H9 (cell line): Measurements from ENCODE around the gene SLC34A3. TPM values are rescaled to one million over a fixed set of nuclear protein-coding genes. Genes with fewer than 3 reads are reported as not detected.

ENCODE experiments used
- DNase-seq: peaks from one replicate; pipeline ENCODE4 v3.0.0-alpha.2; 2017
- H2AFZ ChIP-seq: one replicate; pipeline ENCODE4 v1.6.1; 2013; ENCODE audit warnings: mild to moderate bottlenecking, low read length, control low read depth, moderate library complexity
- H2AK5ac ChIP-seq: 2 replicates; pipeline ENCODE4 v1.6.1; 2013; ENCODE audit warnings: low read length, control low read depth, mixed read lengths; ENCODE audit not compliant: insufficient read length
- H2BK120ac ChIP-seq: one replicate; pipeline ENCODE4 v1.6.1; 2013; ENCODE audit warnings: low read depth, mild to moderate bottlenecking, low read length, control low read depth, inconsistent platforms; ENCODE audit not compliant: poor library complexity, severe bottlenecking
- H2BK12ac ChIP-seq: 2 replicates; pipeline ENCODE4 v1.6.1; 2013; ENCODE audit warnings: low read length, control low read depth, mixed read lengths, low read depth; ENCODE audit not compliant: insufficient read length
- H2BK15ac ChIP-seq: 2 replicates; pipeline ENCODE4 v1.6.1; 2013; ENCODE audit warnings: low read depth, low read length, control low read depth
- H2BK20ac ChIP-seq: one replicate; pipeline ENCODE4 v1.6.1; 2013; ENCODE audit warnings: low read depth, mild to moderate bottlenecking, low read length, control low read depth, inconsistent platforms; ENCODE audit not compliant: poor library complexity, severe bottlenecking
- H2BK5ac ChIP-seq: 2 replicates; pipeline ENCODE4 v1.6.1; 2013; ENCODE audit warnings: low read length, control low read depth, mixed read lengths; ENCODE audit not compliant: insufficient read length
- H3K14ac ChIP-seq: 2 replicates; pipeline ENCODE4 v1.6.1; 2013; ENCODE audit warnings: low read length, control low read depth; ENCODE audit not compliant: insufficient read depth
- H3K18ac ChIP-seq: 2 replicates; pipeline ENCODE4 v1.6.1; 2013; ENCODE audit warnings: low read depth, mild to moderate bottlenecking, mixed read lengths, low read length, control low read depth; ENCODE audit not compliant: insufficient read length
- H3K23ac ChIP-seq: 2 replicates; pipeline ENCODE4 v1.6.1; 2013; ENCODE audit warnings: low read length, control low read depth, mixed read lengths, low read depth; ENCODE audit not compliant: insufficient read length
- H3K23me2 ChIP-seq: 2 replicates; pipeline ENCODE4 v1.6.1; 2013; ENCODE audit warnings: low read depth, mild to moderate bottlenecking, mixed read lengths, low read length, control low read depth; ENCODE audit not compliant: insufficient read length, poor library complexity, severe bottlenecking
- H3K27ac ChIP-seq: 2 replicates; pipeline ENCODE4 v1.5.1; 2013; ENCODE audit warnings: low read length, control low read depth, mixed read lengths, low read depth; ENCODE audit not compliant: insufficient read length
- H3K27me3 ChIP-seq: 2 replicates; pipeline ENCODE4 v1.6.1; 2013; ENCODE audit warnings: low read length, control low read depth, inconsistent platforms; ENCODE audit not compliant: insufficient read depth
- H3K4ac ChIP-seq: 2 replicates; pipeline ENCODE4 v1.6.1; 2013; ENCODE audit warnings: low read depth, mild to moderate bottlenecking, control low read depth, inconsistent platforms, low read length, moderate library complexity
- H3K4me1 ChIP-seq: 2 replicates; pipeline ENCODE4 v1.6.1; 2013; ENCODE audit warnings: low read length, control low read depth, inconsistent platforms; ENCODE audit not compliant: insufficient read depth
- H3K4me2 ChIP-seq: 2 replicates; pipeline ENCODE4 v1.6.1; 2013; ENCODE audit warnings: low read length, control low read depth, mixed read lengths; ENCODE audit not compliant: insufficient read length, insufficient read depth
- H3K56ac ChIP-seq: 2 replicates; pipeline ENCODE4 v1.6.1; 2013; ENCODE audit warnings: low read depth, mild to moderate bottlenecking, mixed read lengths, low read length, control low read depth; ENCODE audit not compliant: insufficient read length
- H3K79me1 ChIP-seq: 2 replicates; pipeline ENCODE4 v1.6.1; 2013; ENCODE audit warnings: low read depth, mild to moderate bottlenecking, moderate library complexity, low read length, control low read depth, inconsistent platforms; ENCODE audit not compliant: insufficient read depth, poor library complexity, severe bottlenecking
- H3K79me2 ChIP-seq: 2 replicates; pipeline ENCODE4 v1.6.1; 2013; ENCODE audit warnings: low read length, control low read depth, inconsistent platforms; ENCODE audit not compliant: insufficient read depth
- H3K9ac ChIP-seq: 2 replicates; pipeline ENCODE4 v1.6.1; 2013; ENCODE audit warnings: low read length, control low read depth, mixed read lengths; ENCODE audit not compliant: insufficient read length; ENCODE audit errors: extremely low read depth
- H3K9me3 ChIP-seq: one replicate; pipeline ENCODE4 v1.6.1; 2013; ENCODE audit warnings: low read depth, low read length, inconsistent platforms; ENCODE audit not compliant: control insufficient read depth
- H3T11ph ChIP-seq: one replicate; pipeline ENCODE4 v1.6.1; 2013; ENCODE audit warnings: mild to moderate bottlenecking, low read length, control low read depth, inconsistent platforms
- H4K20me1 ChIP-seq: one replicate; pipeline ENCODE4 v1.6.1; 2013; ENCODE audit not compliant: control insufficient read depth, insufficient read length, insufficient read depth
- H4K5ac ChIP-seq: 2 replicates; pipeline ENCODE4 v1.6.1; 2013; ENCODE audit warnings: low read depth, mild to moderate bottlenecking, mixed read lengths, low read length, control low read depth; ENCODE audit not compliant: insufficient read length
- H4K8ac ChIP-seq: replicated peaks from 2 replicates; pipeline ENCODE4 v1.6.1; 2013; ENCODE audit warnings: low read length, control low read depth, mixed read lengths, low read depth; ENCODE audit not compliant: insufficient read length
- H4K91ac ChIP-seq: 2 replicates; pipeline ENCODE4 v1.6.1; 2013; ENCODE audit warnings: low read depth, mild to moderate bottlenecking, moderate library complexity, mixed read lengths, low read length, control low read depth; ENCODE audit not compliant: insufficient read length
- H3K27ac Mint-ChIP-seq, 3 experiments: 2 replicates in 2 of 3; 3 replicates in 1 of 3; pipeline ENCODE4 v1.8.0; 2020 to 2021; ENCODE audit warnings: mixed read lengths in 3 of 3, mild to moderate bottlenecking in 1 of 3, moderate library complexity in 1 of 3
- H3K27me3 Mint-ChIP-seq: 2 replicates; pipeline ENCODE4 v1.8.0; 2021; ENCODE audit warnings: low read depth, mild to moderate bottlenecking, moderate library complexity, mixed read lengths
- H3K36me3 Mint-ChIP-seq, 3 experiments: 2 replicates in 2 of 3; 3 replicates in 1 of 3; pipeline ENCODE4 v1.8.0; 2020 to 2021; ENCODE audit warnings: low read depth in 3 of 3, mixed read lengths in 3 of 3; ENCODE audit not compliant: insufficient read depth in 1 of 3
- H3K4me1 Mint-ChIP-seq, 2 experiments: 2 replicates each; pipeline ENCODE4 v1.8.0; 2020; ENCODE audit warnings: mixed read lengths in 2 of 2
- H3K4me3 Mint-ChIP-seq, 2 experiments: 2 replicates in 1 of 2; 3 replicates in 1 of 2; pipeline ENCODE4 v1.8.0; 2020 to 2021; ENCODE audit warnings: mild to moderate bottlenecking in 2 of 2, mixed read lengths in 2 of 2, moderate library complexity in 1 of 2
- H3K9me3 Mint-ChIP-seq, 2 experiments: 2 replicates in 1 of 2; 3 replicates in 1 of 2; pipeline ENCODE4 v1.8.0; 2020; ENCODE audit warnings: mild to moderate bottlenecking in 2 of 2, mixed read lengths in 2 of 2, moderate library complexity in 1 of 2
- CTCF ChIP-seq: fragments of 200-600 bp; sonication (generic); conservative IDR thresholded peaks from 3 replicates; pipeline ENCODE4 v1.8.0; 2021; ENCODE audit warnings: antibody characterized with exemption, mild to moderate bottlenecking
- WGBS: extraction: QIAGEN DNeasy Blood & Tissue Kit; methylation state at CpG from one replicate; pipeline ENCODE4 v1.1.7; 2013; ENCODE audit warnings: missing lambda C conversion rate, low lambda C conversion rate, mixed read lengths; ENCODE audit not compliant: insufficient read length; ENCODE audit errors: extremely low coverage; 5-methylcytosine and 5-hydroxymethylcytosine counted together
- total RNA-seq: library from RNA; stranded (reverse); gene quantifications from 2 replicates; pipeline ENCODE4 v1.2.1, GENCODE V29; 2021

The SLC34A3 gene
- total RNA-seq, 1 experiment from 2014 or later = not detected

GRCh38 chr9:137268538-137269201 is 38.0 kb downstream of the SLC34A3 start:
- no peak overlapping the region for H3K56ac ChIP-seq
- H2BK15ac ChIP-seq = no peak overlapping the region
- no peak overlapping the region for H4K91ac ChIP-seq
- no peak overlapping the region for H2AK5ac ChIP-seq
- H4K20me1 ChIP-seq = no peaks in the 10 kb centered on the region
- H2BK120ac ChIP-seq = no peak overlapping the region
- H2BK5ac ChIP-seq = no peak overlapping the region
- H2BK20ac ChIP-seq = no peak overlapping the region
- H3K79me1 ChIP-seq = no peaks in the 10 kb centered on the region
- H3K23me2 ChIP-seq = no peaks in the 10 kb centered on the region
- H3K27ac ChIP-seq = no peak overlapping the region
- no peak overlapping the region for H3K14ac ChIP-seq
- DNase-seq = no peak
- H3K4me1 ChIP-seq = no peaks in the 10 kb centered on the region
- H3K18ac ChIP-seq = no peak overlapping the region
- no peak overlapping the region for H4K5ac ChIP-seq
- H3K4me1 Mint-ChIP-seq = no peaks in the 10 kb centered on the region; a peak in 1 of 4 replicates
- peak overlapping the region in 2 of 3 experiments; percentile 3 to 8; a peak in 1 of 7 replicates for H3K27ac Mint-ChIP-seq
- H2BK12ac ChIP-seq = no peak overlapping the region
- H3K27me3 Mint-ChIP-seq = no peaks in the 10 kb centered on the region; the same call in 1 of the 2 replicates
- WGBS = no CpG with 5 or more reads among the region's 19 CpGs
- H3K9me3 ChIP-seq = no peaks in the 10 kb centered on the region
- no peak overlapping the region for H3K4me2 ChIP-seq
- H3K4ac ChIP-seq = no peak overlapping the region
- H3K79me2 ChIP-seq = no peaks in the 10 kb centered on the region
- no peak overlapping the region for H4K8ac ChIP-seq
- H3K9ac ChIP-seq = no peak overlapping the region
- H3K9me3 Mint-ChIP-seq = no peaks in the 10 kb centered on the region; a peak in 1 of 5 replicates
- no peak for TF ChIP-seq CTCF
- H2AFZ ChIP-seq = no peak overlapping the region
- no peaks in the 10 kb centered on the region for H3K27me3 ChIP-seq
- no peak overlapping the region for H3T11ph ChIP-seq
- H3K23ac ChIP-seq = no peak overlapping the region
- H3K4me3 Mint-ChIP-seq = no peak overlapping the region
- H3K36me3 Mint-ChIP-seq = peaks cover 12 to 59% (median 43%) of the 10 kb centered on the region in 3 experiments; a peak in 6 of 7 replicates
